Ishikawa (cell line): ENCODE measurements around the gene ZNF175.

Experiments used
- CEBPB ChIP-seq: IDR thresholded peaks from 2 replicates; pipeline ENCODE4 v1.6.1; 2012
- EGR1 ChIP-seq: IDR thresholded peaks from 2 replicates; pipeline ENCODE4 v1.6.1; 2012
- FOXM1 ChIP-seq: IDR thresholded peaks from 2 replicates; pipeline ENCODE4 v1.6.1; 2012; ENCODE audit warnings: low read depth, borderline replicate concordance
- RAD21 ChIP-seq: IDR thresholded peaks from 2 replicates; pipeline ENCODE4 v1.6.1; 2012; ENCODE audit warnings: low read depth
- REST ChIP-seq: IDR thresholded peaks from 2 replicates; pipeline ENCODE4 v1.6.1; 2012; ENCODE audit warnings: low read depth, mild to moderate bottlenecking
- TAF1 ChIP-seq: IDR thresholded peaks from 2 replicates; pipeline ENCODE4 v1.6.1; 2012; ENCODE audit warnings: low read depth, mild to moderate bottlenecking
- TF ChIP-seq, protein P1 (sequence below): IDR thresholded peaks from 2 replicates; pipeline ENCODE4 v1.6.1; 2012

- TF ChIP-seq EGR1 (no peak), TAF1 (no peak), FOXM1 (no peak), RAD21 (no peak), CEBPB (no peak), REST (no peak)
- TF ChIP-seq, protein P1, sequence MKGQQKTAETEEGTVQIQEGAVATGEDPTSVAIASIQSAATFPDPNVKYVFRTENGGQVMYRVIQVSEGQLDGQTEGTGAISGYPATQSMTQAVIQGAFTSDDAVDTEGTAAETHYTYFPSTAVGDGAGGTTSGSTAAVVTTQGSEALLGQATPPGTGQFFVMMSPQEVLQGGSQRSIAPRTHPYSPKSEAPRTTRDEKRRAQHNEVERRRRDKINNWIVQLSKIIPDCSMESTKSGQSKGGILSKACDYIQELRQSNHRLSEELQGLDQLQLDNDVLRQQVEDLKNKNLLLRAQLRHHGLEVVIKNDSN, result no peak
Observed at GRCh38 chr19:51541458-51542357, 29.4 kb upstream of the ZNF175 start.
